GM23338 (cell line): ENCODE data around the gene TIGAR.

ENCODE experiments used
- CREB1 ChIP-seq: fragments of 250-450 bp; sonication (Bioruptor Pico); IDR thresholded peaks from 2 replicates; pipeline ENCODE4 v1.5.0; 2020; ENCODE audit warnings: low read depth, mild to moderate bottlenecking, moderate library complexity
- EZH2 ChIP-seq: fragments of 200-600 bp; sonication (generic); IDR thresholded peaks from one replicate; pipeline ENCODE4 v1.8.0; 2017; ENCODE audit warnings: antibody characterized with exemption, mild to moderate bottlenecking, low read depth; ENCODE audit not compliant: unreplicated experiment
- EZH2phosphoT487 ChIP-seq: fragments of 200-600 bp; sonication (generic); IDR thresholded peaks from one replicate; pipeline ENCODE4 v1.8.1; 2018; ENCODE audit warnings: antibody characterized with exemption; ENCODE audit not compliant: unreplicated experiment
- JUNB ChIP-seq: IDR thresholded peaks from one replicate; pipeline ENCODE4 v1.6.1; 2016; ENCODE audit warnings: antibody characterized with exemption; ENCODE audit not compliant: unreplicated experiment
- NANOG ChIP-seq: IDR thresholded peaks from 2 replicates; pipeline ENCODE4 v1.6.1; 2016; ENCODE audit warnings: antibody characterized with exemption, borderline replicate concordance
- POLR2AphosphoS5 ChIP-seq: IDR thresholded peaks from 2 replicates; pipeline ENCODE4 v1.6.1; 2016; ENCODE audit warnings: antibody characterized with exemption, low read depth
- STAT1 ChIP-seq: IDR thresholded peaks from one replicate; pipeline ENCODE4 v1.6.1; 2016; ENCODE audit warnings: antibody characterized with exemption; ENCODE audit not compliant: unreplicated experiment
- ZNF114 ChIP-seq: fragments of 250-450 bp; sonication (Bioruptor Pico); IDR thresholded peaks from 2 replicates; pipeline ENCODE4 v1.5.0; 2020; ENCODE audit warnings: mild to moderate bottlenecking, moderate library complexity
- ZNF331 ChIP-seq: fragments of 250-450 bp; sonication (Bioruptor Pico); IDR thresholded peaks from 2 replicates; pipeline ENCODE4 v1.5.0; 2020; ENCODE audit warnings: low read depth, mild to moderate bottlenecking, moderate library complexity
- TF ChIP-seq, protein P1 (sequence below), 2 experiments: fragments of 200-600 bp in 1 of 2; sonication (generic) in 1 of 2; conservative IDR thresholded peaks; 2 replicates each; pipeline versions ENCODE4 v1.5.1 to v1.6.1; 2016 to 2017; ENCODE audit warnings: antibody characterized with exemption in 2 of 2, low read depth in 2 of 2, mild to moderate bottlenecking in 2 of 2, moderate library complexity in 1 of 2
- TF ChIP-seq, protein P2 (sequence below): IDR thresholded peaks from one replicate; pipeline ENCODE4 v1.6.1; 2018; ENCODE audit warnings: antibody characterized with exemption; ENCODE audit not compliant: unreplicated experiment
- TF ChIP-seq, protein P3 (sequence below): IDR thresholded peaks from 2 replicates; pipeline ENCODE4 v1.6.1; 2016; ENCODE audit warnings: antibody characterized with exemption
- TF ChIP-seq, protein P4 (sequence below): fragments of 250-450 bp; sonication (Bioruptor Pico); IDR thresholded peaks from 2 replicates; pipeline ENCODE4 v1.5.0; 2020; ENCODE audit warnings: mild to moderate bottlenecking, moderate library complexity

DNA sequence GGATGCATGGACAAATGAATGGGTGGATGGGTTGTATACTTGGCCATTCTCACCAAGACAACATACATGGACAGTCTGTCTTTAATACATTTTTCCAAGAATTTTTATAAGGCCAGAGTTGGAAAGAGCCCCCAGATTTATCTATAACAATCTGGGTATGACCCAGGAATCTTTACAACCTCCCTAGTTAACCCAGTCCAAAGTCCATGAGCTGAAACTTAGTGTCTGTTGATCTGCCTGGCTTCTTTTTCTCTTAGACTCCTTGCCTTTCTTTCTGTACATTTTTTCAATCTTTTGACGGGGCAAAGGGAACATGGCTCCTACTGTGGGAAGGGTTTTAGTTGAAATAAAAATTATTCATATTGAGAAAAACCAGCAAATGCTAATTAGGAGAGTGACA is 57.8 kb downstream of the TIGAR start:
- TF ChIP-seq, protein P1, sequence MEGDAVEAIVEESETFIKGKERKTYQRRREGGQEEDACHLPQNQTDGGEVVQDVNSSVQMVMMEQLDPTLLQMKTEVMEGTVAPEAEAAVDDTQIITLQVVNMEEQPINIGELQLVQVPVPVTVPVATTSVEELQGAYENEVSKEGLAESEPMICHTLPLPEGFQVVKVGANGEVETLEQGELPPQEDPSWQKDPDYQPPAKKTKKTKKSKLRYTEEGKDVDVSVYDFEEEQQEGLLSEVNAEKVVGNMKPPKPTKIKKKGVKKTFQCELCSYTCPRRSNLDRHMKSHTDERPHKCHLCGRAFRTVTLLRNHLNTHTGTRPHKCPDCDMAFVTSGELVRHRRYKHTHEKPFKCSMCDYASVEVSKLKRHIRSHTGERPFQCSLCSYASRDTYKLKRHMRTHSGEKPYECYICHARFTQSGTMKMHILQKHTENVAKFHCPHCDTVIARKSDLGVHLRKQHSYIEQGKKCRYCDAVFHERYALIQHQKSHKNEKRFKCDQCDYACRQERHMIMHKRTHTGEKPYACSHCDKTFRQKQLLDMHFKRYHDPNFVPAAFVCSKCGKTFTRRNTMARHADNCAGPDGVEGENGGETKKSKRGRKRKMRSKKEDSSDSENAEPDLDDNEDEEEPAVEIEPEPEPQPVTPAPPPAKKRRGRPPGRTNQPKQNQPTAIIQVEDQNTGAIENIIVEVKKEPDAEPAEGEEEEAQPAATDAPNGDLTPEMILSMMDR (conservative IDR thresholded peaks at IDR 0.05; ENCODE audit: low read depth in 2 of 2): no peak
- no peak for TF ChIP-seq POLR2AphosphoS5
- no peak for TF ChIP-seq EZH2
- no peak for TF ChIP-seq NANOG
- TF ChIP-seq EZH2phosphoT487: no peak
- TF ChIP-seq, protein P2, sequence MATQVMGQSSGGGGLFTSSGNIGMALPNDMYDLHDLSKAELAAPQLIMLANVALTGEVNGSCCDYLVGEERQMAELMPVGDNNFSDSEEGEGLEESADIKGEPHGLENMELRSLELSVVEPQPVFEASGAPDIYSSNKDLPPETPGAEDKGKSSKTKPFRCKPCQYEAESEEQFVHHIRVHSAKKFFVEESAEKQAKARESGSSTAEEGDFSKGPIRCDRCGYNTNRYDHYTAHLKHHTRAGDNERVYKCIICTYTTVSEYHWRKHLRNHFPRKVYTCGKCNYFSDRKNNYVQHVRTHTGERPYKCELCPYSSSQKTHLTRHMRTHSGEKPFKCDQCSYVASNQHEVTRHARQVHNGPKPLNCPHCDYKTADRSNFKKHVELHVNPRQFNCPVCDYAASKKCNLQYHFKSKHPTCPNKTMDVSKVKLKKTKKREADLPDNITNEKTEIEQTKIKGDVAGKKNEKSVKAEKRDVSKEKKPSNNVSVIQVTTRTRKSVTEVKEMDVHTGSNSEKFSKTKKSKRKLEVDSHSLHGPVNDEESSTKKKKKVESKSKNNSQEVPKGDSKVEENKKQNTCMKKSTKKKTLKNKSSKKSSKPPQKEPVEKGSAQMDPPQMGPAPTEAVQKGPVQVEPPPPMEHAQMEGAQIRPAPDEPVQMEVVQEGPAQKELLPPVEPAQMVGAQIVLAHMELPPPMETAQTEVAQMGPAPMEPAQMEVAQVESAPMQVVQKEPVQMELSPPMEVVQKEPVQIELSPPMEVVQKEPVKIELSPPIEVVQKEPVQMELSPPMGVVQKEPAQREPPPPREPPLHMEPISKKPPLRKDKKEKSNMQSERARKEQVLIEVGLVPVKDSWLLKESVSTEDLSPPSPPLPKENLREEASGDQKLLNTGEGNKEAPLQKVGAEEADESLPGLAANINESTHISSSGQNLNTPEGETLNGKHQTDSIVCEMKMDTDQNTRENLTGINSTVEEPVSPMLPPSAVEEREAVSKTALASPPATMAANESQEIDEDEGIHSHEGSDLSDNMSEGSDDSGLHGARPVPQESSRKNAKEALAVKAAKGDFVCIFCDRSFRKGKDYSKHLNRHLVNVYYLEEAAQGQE: no peak
- TF ChIP-seq, protein P3, sequence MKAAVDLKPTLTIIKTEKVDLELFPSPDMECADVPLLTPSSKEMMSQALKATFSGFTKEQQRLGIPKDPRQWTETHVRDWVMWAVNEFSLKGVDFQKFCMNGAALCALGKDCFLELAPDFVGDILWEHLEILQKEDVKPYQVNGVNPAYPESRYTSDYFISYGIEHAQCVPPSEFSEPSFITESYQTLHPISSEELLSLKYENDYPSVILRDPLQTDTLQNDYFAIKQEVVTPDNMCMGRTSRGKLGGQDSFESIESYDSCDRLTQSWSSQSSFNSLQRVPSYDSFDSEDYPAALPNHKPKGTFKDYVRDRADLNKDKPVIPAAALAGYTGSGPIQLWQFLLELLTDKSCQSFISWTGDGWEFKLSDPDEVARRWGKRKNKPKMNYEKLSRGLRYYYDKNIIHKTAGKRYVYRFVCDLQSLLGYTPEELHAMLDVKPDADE: no peak
- no peak for TF ChIP-seq ZNF331 (CRISPR knock-in tag)
- TF ChIP-seq CREB1: no peak
- TF ChIP-seq STAT1: no peak
- no peak for TF ChIP-seq JUNB
- no peak for TF ChIP-seq ZNF114
- TF ChIP-seq, protein P4, sequence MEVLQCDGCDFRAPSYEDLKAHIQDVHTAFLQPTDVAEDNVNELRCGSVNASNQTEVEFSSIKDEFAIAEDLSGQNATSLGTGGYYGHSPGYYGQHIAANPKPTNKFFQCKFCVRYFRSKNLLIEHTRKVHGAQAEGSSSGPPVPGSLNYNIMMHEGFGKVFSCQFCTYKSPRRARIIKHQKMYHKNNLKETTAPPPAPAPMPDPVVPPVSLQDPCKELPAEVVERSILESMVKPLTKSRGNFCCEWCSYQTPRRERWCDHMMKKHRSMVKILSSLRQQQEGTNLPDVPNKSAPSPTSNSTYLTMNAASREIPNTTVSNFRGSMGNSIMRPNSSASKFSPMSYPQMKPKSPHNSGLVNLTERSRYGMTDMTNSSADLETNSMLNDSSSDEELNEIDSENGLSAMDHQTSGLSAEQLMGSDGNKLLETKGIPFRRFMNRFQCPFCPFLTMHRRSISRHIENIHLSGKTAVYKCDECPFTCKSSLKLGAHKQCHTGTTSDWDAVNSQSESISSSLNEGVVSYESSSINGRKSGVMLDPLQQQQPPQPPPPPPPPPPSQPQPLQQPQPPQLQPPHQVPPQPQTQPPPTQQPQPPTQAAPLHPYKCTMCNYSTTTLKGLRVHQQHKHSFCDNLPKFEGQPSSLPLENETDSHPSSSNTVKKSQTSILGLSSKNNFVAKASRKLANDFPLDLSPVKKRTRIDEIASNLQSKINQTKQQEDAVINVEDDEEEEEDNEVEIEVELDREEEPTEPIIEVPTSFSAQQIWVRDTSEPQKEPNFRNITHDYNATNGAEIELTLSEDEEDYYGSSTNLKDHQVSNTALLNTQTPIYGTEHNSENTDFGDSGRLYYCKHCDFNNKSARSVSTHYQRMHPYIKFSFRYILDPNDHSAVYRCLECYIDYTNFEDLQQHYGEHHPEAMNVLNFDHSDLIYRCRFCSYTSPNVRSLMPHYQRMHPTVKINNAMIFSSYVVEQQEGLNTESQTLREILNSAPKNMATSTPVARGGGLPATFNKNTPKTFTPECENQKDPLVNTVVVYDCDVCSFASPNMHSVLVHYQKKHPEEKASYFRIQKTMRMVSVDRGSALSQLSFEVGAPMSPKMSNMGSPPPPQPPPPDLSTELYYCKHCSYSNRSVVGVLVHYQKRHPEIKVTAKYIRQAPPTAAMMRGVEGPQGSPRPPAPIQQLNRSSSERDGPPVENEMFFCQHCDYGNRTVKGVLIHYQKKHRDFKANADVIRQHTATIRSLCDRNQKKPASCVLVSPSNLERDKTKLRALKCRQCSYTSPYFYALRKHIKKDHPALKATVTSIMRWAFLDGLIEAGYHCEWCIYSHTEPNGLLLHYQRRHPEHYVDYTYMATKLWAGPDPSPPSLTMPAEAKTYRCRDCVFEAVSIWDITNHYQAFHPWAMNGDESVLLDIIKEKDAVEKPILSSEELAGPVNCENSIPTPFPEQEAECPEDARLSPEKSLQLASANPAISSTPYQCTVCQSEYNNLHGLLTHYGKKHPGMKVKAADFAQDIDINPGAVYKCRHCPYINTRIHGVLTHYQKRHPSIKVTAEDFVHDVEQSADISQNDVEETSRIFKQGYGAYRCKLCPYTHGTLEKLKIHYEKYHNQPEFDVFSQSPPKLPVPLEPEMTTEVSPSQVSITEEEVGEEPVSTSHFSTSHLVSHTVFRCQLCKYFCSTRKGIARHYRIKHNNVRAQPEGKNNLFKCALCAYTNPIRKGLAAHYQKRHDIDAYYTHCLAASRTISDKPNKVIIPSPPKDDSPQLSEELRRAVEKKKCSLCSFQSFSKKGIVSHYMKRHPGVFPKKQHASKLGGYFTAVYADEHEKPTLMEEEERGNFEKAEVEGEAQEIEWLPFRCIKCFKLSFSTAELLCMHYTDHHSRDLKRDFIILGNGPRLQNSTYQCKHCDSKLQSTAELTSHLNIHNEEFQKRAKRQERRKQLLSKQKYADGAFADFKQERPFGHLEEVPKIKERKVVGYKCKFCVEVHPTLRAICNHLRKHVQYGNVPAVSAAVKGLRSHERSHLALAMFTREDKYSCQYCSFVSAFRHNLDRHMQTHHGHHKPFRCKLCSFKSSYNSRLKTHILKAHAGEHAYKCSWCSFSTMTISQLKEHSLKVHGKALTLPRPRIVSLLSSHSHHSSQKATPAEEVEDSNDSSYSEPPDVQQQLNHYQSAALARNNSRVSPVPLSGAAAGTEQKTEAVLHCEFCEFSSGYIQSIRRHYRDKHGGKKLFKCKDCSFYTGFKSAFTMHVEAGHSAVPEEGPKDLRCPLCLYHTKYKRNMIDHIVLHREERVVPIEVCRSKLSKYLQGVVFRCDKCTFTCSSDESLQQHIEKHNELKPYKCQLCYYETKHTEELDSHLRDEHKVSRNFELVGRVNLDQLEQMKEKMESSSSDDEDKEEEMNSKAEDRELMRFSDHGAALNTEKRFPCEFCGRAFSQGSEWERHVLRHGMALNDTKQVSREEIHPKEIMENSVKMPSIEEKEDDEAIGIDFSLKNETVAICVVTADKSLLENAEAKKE (CRISPR knock-in tag): no peak
